ENCODE data around the gene LZTS3. TPM values are rescaled to one million over a fixed set of nuclear protein-coding genes. Genes with fewer than 3 reads are reported as not detected.

The LZTS3 gene
- total RNA-seq, 1 experiment from 2014 or later, result 4.5 TPM

GRCh38 chr20:3181270-3181669, 7.9 kb upstream of the LZTS3 start:
- BruUV-seq (replicated peaks), result no TSS peak
- Histone ChIP-seq H3K27me3 (replicated peaks; ENCODE audit: control insufficient read depth, insufficient read depth, low read length) (no peaks in the 10 kb centered on the region), H3K9me3 (no peaks in the 10 kb centered on the region), H3K4me1 (no peaks in the 10 kb centered on the region), H3K4me3 (ENCODE audit: low read depth, low read length) (no peak overlapping the region), H3K36me3 (ENCODE audit: control insufficient read depth, insufficient read depth, low read length) (no peaks in the 10 kb centered on the region; the same call in 1 of the 2 replicates)
- no peaks in the 10 kb centered on the region for H3K4me1 Mint-ChIP-seq (ENCODE audit: low read depth, unreplicated experiment)
- POLR2A ChIA-PET, result no interaction called here
- no peaks in the 10 kb centered on the region for H3K9me3 Mint-ChIP-seq (ENCODE audit: unreplicated experiment)
- TF ChIP-seq CTCF (IDR thresholded peaks at IDR 0.05; ENCODE audit: insufficient read depth in 1 of 2, low read depth in 1 of 2, low read length in 1 of 2, severe bottlenecking in 1 of 2, unreplicated experiment in 1 of 2), result no peak
- no peak overlapping the region for H3K4me3 Mint-ChIP-seq (ENCODE audit: unreplicated experiment)
- no peak for DNase-seq
- CTCF ChIA-PET, result interaction anchor here (0.6 kb wide), 1 partner anchor 166 kb away, joined by 3 read pairs; no protein-coding TSS in a partner anchor
- no peak overlapping the region for H3K27ac Mint-ChIP-seq (ENCODE audit: unreplicated experiment)
- intact Hi-C loops (cut with micrococcal nuclease; ENCODE audit: unreplicated experiment), result no loop called here
- H3K27me3 Mint-ChIP-seq (ENCODE audit: insufficient read depth, unreplicated experiment), result no peaks in the 10 kb centered on the region
- no peaks in the 10 kb centered on the region for H3K36me3 Mint-ChIP-seq (ENCODE audit: insufficient read depth, unreplicated experiment)

- Histone ChIP-seq H3K27me3 (replicated peaks; ENCODE audit: control insufficient read depth, insufficient read depth, low read length) (no peaks in the 10 kb centered on the region), H3K4me1 (peaks cover 2% of the 10 kb centered on the region; the same call in 1 of the 2 replicates), H3K4me3 (ENCODE audit: low read depth, low read length) (no peak overlapping the region), H3K36me3 (ENCODE audit: control insufficient read depth, insufficient read depth, low read length) (no peaks in the 10 kb centered on the region; the same call in 1 of the 2 replicates), H3K9me3 (no peaks in the 10 kb centered on the region)
- no TSS peak for BruUV-seq (replicated peaks)
- no peak for TF ChIP-seq CTCF (IDR thresholded peaks at IDR 0.05; ENCODE audit: insufficient read depth in 1 of 2, low read depth in 1 of 2, low read length in 1 of 2, severe bottlenecking in 1 of 2, unreplicated experiment in 1 of 2)
- DNase-seq, result no peak
- Mint-ChIP-seq H3K4me1 (ENCODE audit: low read depth, unreplicated experiment) (peaks cover 5% of the 10 kb centered on the region), H3K4me3 (ENCODE audit: unreplicated experiment) (no peak overlapping the region), H3K27ac (ENCODE audit: unreplicated experiment) (no peak overlapping the region), H3K27me3 (ENCODE audit: insufficient read depth, unreplicated experiment) (no peaks in the 10 kb centered on the region), H3K36me3 (ENCODE audit: insufficient read depth, unreplicated experiment) (no peaks in the 10 kb centered on the region), H3K9me3 (ENCODE audit: unreplicated experiment) (no peaks in the 10 kb centered on the region)
- CTCF ChIA-PET, result interaction anchor here (0.6 kb wide), 1 partner anchor 68 kb away, joined by 3 read pairs; no protein-coding TSS in a partner anchor
- intact Hi-C loops (cut with micrococcal nuclease; ENCODE audit: unreplicated experiment), result no loop called here
- POLR2A ChIA-PET, result no interaction called here
These were observed 7.0 kb upstream of the LZTS3 start for GRCh38 chr20:3180319-3180718.

GRCh38 chr20:3177746-3178485, 4.6 kb upstream of the LZTS3 start:
- no peaks in the 10 kb centered on the region for H3K9me3 Mint-ChIP-seq (ENCODE audit: unreplicated experiment)
- CTCF ChIA-PET, result no interaction called here
- intact Hi-C loops (cut with micrococcal nuclease; ENCODE audit: unreplicated experiment), result no loop called here
- Histone ChIP-seq H3K36me3 (ENCODE audit: control insufficient read depth, insufficient read depth, low read length) (no peaks in the 10 kb centered on the region; the same call in 1 of the 2 replicates), H3K9me3 (no peaks in the 10 kb centered on the region), H3K4me1 (peaks cover 6% of the 10 kb centered on the region; the same call in 1 of the 2 replicates), H3K27me3 (replicated peaks; ENCODE audit: control insufficient read depth, insufficient read depth, low read length) (no peaks in the 10 kb centered on the region), H3K4me3 (ENCODE audit: low read depth, low read length) (no peak overlapping the region)
- BruUV-seq (replicated peaks), result no TSS peak
- no peak for DNase-seq
- no peaks in the 10 kb centered on the region for H3K27me3 Mint-ChIP-seq (ENCODE audit: insufficient read depth, unreplicated experiment)
- POLR2A ChIA-PET, result no interaction called here
- H3K36me3 Mint-ChIP-seq (ENCODE audit: insufficient read depth, unreplicated experiment), result peaks cover 12% of the 10 kb centered on the region
- no peak for TF ChIP-seq CTCF (IDR thresholded peaks at IDR 0.05; ENCODE audit: insufficient read depth in 1 of 2, low read depth in 1 of 2, low read length in 1 of 2, severe bottlenecking in 1 of 2, unreplicated experiment in 1 of 2)
- peaks cover 15% of the 10 kb centered on the region for H3K4me1 Mint-ChIP-seq (ENCODE audit: low read depth, unreplicated experiment)
- no peak overlapping the region for H3K4me3 Mint-ChIP-seq (ENCODE audit: unreplicated experiment)
- H3K27ac Mint-ChIP-seq (ENCODE audit: unreplicated experiment), result no peak overlapping the region
